ENCODE data around the gene DCDC2B. TPM values are rescaled to one million over a fixed set of nuclear protein-coding genes. Genes with fewer than 3 reads are reported as not detected.

Gene DCDC2B
- total and polyA plus RNA-seq, 2 of the 13 experiments (the other 11 are each of a cell fraction or from before 2014, with no cell fraction given): not detected

DNA sequence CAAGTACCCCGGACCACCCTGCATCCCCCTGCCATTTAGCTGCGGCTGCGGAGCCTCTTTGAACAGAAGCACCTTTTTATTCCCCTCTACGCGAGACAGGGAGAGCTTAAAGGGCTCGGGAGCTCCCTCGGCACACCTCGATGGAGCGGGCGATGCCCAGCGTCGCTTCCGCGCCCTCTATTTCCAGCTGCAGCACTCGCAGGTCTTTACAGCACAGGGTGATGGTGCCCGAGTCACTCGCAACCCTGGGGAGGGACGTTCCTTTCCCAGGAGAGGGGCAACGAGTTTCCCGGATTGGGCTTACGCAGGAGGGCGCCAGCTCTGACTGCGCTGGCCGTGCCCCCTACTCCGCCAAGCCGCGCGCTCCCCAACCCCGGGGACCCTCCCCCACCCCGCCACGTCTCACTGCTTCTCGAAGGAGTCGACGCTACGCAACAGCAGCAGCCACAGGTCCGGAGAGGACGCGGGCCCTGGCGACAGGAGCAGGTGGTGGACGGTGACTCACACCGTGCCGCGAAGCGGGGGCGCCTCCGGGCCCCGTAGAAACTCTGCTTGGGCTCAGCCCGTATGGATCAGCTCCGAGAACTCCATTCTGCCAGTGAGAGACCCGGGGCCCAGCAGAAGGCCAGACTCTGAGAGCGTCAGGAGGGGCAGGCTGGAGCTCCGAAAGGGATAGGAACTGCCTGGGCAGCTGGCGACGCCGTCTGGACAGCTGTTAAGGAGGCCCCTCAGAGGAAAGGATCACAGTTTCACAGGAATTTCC is 32.3 kb downstream of the DCDC2B start (continued):
- TF ChIP-seq THRA (CRISPR knock-in tag; IDR thresholded peaks at IDR 0.05; ENCODE audit: borderline replicate concordance): no peak
- peak; percentile 51; the same call in 1 of the 2 replicates for TF ChIP-seq ZFP36L1 (CRISPR knock-in tag; IDR thresholded peaks at IDR 0.05)
- peak; percentile 63; the same call in 1 of the 2 replicates for TF ChIP-seq ZNF280B (CRISPR knock-in tag; IDR thresholded peaks at IDR 0.05; ENCODE audit: borderline replicate concordance)
- TF ChIP-seq, protein P1, sequence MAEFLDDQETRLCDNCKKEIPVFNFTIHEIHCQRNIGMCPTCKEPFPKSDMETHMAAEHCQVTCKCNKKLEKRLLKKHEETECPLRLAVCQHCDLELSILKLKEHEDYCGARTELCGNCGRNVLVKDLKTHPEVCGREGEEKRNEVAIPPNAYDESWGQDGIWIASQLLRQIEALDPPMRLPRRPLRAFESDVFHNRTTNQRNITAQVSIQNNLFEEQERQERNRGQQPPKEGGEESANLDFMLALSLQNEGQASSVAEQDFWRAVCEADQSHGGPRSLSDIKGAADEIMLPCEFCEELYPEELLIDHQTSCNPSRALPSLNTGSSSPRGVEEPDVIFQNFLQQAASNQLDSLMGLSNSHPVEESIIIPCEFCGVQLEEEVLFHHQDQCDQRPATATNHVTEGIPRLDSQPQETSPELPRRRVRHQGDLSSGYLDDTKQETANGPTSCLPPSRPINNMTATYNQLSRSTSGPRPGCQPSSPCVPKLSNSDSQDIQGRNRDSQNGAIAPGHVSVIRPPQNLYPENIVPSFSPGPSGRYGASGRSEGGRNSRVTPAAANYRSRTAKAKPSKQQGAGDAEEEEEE (CRISPR knock-in tag; IDR thresholded peaks at IDR 0.05; ENCODE audit: borderline replicate concordance): no peak
- TF ChIP-seq PHF8 (CRISPR knock-in tag; IDR thresholded peaks at IDR 0.05): peak; percentile 61; the same call in 1 of the 2 replicates
- peak; percentile 61; the same call in 1 of the 2 replicates for TF ChIP-seq SALL1 (CRISPR knock-in tag; IDR thresholded peaks at IDR 0.05)
- TF ChIP-seq ZNF292 (CRISPR knock-in tag; IDR thresholded peaks at IDR 0.05; ENCODE audit: borderline replicate concordance, low read depth): peak; percentile 79
- peak; percentile 62; the same call in 1 of the 2 replicates for TF ChIP-seq SMAD9 (CRISPR knock-in tag; IDR thresholded peaks at IDR 0.05)
- TF ChIP-seq CBX1 (IDR thresholded peaks at IDR 0.05; ENCODE audit: low read depth): peak; percentile 38
- TF ChIP-seq TRIM22 (IDR thresholded peaks at IDR 0.05): no peak
- 0 out of 2 replicates have a peak, but pooled peaks have one; percentile 57 for TF ChIP-seq MXD4 (CRISPR knock-in tag; IDR thresholded peaks at IDR 0.05)
- 0 out of 2 replicates have a peak, but pooled peaks have one; percentile 28 for TF ChIP-seq ZNF256 (CRISPR knock-in tag; conservative IDR thresholded peaks at IDR 0.05)
- no peak for TF ChIP-seq ZNF550 (CRISPR knock-in tag; IDR thresholded peaks at IDR 0.05; ENCODE audit: borderline replicate concordance)
- TF ChIP-seq HOXA9 (CRISPR knock-in tag; IDR thresholded peaks at IDR 0.05; ENCODE audit: borderline replicate concordance): no peak
- TF ChIP-seq ZNF556 (CRISPR knock-in tag; IDR thresholded peaks at IDR 0.05; ENCODE audit: borderline replicate concordance): peak; percentile 69; the same call in 1 of the 2 replicates
- TF ChIP-seq, protein P2, sequence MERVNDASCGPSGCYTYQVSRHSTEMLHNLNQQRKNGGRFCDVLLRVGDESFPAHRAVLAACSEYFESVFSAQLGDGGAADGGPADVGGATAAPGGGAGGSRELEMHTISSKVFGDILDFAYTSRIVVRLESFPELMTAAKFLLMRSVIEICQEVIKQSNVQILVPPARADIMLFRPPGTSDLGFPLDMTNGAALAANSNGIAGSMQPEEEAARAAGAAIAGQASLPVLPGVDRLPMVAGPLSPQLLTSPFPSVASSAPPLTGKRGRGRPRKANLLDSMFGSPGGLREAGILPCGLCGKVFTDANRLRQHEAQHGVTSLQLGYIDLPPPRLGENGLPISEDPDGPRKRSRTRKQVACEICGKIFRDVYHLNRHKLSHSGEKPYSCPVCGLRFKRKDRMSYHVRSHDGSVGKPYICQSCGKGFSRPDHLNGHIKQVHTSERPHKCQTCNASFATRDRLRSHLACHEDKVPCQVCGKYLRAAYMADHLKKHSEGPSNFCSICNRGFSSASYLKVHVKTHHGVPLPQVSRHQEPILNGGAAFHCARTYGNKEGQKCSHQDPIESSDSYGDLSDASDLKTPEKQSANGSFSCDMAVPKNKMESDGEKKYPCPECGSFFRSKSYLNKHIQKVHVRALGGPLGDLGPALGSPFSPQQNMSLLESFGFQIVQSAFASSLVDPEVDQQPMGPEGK (CRISPR knock-in tag; IDR thresholded peaks at IDR 0.05): peak; percentile 45; the same call in 1 of the 2 replicates
- TF ChIP-seq ZMAT3 (CRISPR knock-in tag; conservative IDR thresholded peaks at IDR 0.05): 0 out of 2 replicates have a peak, but pooled peaks have one; percentile 67
- peak; percentile 54; the same call in 1 of the 2 replicates for TF ChIP-seq ZFY (CRISPR knock-in tag; IDR thresholded peaks at IDR 0.05)
- peak; percentile 88 for TF ChIP-seq FOSL2 (CRISPR knock-in tag; IDR thresholded peaks at IDR 0.05)
- no peak for TF ChIP-seq ZNF468 (CRISPR knock-in tag; IDR thresholded peaks at IDR 0.05)
- TF ChIP-seq KLF11 (CRISPR knock-in tag; IDR thresholded peaks at IDR 0.05): no peak
- no peak for TF ChIP-seq ZNF564 (CRISPR knock-in tag; IDR thresholded peaks at IDR 0.05)
